ENCODE measurements around the gene GABRA1.

Gene GABRA1

DNA sequence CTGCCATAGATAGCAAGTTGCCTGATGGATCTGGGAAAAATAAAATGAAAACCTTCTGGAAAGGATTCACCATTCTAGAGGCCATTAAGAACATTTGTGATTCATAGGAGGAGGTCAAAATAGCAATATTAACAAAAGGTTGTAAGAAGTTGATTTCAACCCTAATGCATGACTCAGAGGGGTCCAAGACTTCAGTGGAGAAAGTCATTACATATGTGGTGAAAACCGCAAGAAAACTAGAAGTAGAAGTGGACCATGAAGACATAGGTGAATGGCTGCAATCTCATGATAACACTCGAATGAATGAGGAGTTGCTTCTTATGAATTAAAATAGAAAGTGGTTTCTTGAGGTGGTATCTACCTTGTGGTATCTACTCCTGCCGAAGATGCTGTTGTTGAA lies 86.6 kb downstream of the GABRA1 start:
- POLR2A ChIA-PET (ENCODE audit: low non-redundant PET): no interaction called here
- TF ChIP-seq, protein P1, sequence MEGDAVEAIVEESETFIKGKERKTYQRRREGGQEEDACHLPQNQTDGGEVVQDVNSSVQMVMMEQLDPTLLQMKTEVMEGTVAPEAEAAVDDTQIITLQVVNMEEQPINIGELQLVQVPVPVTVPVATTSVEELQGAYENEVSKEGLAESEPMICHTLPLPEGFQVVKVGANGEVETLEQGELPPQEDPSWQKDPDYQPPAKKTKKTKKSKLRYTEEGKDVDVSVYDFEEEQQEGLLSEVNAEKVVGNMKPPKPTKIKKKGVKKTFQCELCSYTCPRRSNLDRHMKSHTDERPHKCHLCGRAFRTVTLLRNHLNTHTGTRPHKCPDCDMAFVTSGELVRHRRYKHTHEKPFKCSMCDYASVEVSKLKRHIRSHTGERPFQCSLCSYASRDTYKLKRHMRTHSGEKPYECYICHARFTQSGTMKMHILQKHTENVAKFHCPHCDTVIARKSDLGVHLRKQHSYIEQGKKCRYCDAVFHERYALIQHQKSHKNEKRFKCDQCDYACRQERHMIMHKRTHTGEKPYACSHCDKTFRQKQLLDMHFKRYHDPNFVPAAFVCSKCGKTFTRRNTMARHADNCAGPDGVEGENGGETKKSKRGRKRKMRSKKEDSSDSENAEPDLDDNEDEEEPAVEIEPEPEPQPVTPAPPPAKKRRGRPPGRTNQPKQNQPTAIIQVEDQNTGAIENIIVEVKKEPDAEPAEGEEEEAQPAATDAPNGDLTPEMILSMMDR (conservative IDR thresholded peaks at IDR 0.05; ENCODE audit: low read depth): no peak
- no peak overlapping the region for H3K27ac ChIP-seq
- no peak for DNase-seq (ENCODE audit: low spot score)
- CTCF ChIA-PET: no interaction called here

DNA sequence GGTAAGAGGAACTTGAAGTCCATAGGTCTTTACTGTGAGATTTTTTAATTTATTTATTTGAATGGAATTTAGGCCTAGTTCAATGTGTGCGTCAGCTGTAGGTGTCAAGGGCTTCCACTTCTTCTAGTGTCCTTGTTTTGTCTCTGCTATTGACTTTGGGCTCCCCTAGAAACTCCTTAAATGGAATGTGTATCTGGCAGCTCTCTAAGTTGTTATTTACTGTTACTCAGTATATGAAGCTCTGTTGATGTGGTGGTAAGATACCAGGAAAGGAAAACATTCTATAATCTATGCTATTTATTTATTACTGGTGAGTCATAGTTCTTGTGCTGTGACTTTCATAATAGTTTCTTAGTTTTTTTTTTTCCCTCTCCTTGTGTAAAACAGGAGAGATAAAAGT lies 97.1 kb downstream of the GABRA1 start:
- CTCF ChIA-PET: interaction anchor here (0.6 kb wide), 1 partner anchor 333 kb away, joined by 3 read pairs; no protein-coding TSS in a partner anchor
- H3K27ac ChIP-seq: no peak overlapping the region
- TF ChIP-seq, protein P1 (conservative IDR thresholded peaks at IDR 0.05; ENCODE audit: low read depth): no peak
- POLR2A ChIA-PET (ENCODE audit: low non-redundant PET): no interaction called here
- DNase-seq (ENCODE audit: low spot score): no peak

DNA sequence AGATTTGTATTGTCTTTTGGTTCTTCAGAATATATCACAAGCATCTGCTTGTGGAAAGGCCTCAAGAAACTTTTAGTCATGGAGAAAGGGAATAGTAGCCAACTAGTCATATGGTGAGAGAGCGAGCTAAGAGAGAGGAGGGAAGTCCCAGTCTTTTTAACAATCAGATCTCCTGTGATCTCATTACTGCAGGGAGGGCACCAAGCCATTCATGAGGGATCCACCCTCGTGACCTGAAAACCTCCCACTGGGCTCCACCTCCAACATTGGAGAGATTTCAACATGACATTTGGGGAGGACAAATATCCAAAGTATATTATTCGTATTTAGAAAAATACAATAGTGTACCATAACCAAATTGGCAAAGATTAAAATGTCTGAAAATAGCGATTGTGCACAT lies 99.0 kb downstream of the GABRA1 start:
- DNase-seq (ENCODE audit: low spot score): no peak
- CTCF ChIA-PET: no interaction called here
- H3K27ac ChIP-seq: no peak overlapping the region
- TF ChIP-seq, protein P1 (conservative IDR thresholded peaks at IDR 0.05; ENCODE audit: low read depth): no peak
- POLR2A ChIA-PET (ENCODE audit: low non-redundant PET): no interaction called here

All from RWPE1 (cell line).